GM19023 (cell line): ENCODE measurements around the gene EVPLL.
"Not testable (repeated sequence)": the region's sequence is repeated elsewhere in the genome, so short reads cannot be mapped to it uniquely, and the experiment has no call there.

Source experiments
- ATAC-seq: cut with Tn5 transposase; IDR thresholded peaks from one replicate; pipeline ENCODE4 v1.9.1; 2021; ENCODE audit warnings: mild to moderate bottlenecking, moderate library complexity; ENCODE audit not compliant: unreplicated experiment

EVPLL gene

GRCh38 chr17:18378614-18379013, 1.0 kb downstream of the EVPLL start:
- not testable (repeated sequence) for ATAC-seq

DNA sequence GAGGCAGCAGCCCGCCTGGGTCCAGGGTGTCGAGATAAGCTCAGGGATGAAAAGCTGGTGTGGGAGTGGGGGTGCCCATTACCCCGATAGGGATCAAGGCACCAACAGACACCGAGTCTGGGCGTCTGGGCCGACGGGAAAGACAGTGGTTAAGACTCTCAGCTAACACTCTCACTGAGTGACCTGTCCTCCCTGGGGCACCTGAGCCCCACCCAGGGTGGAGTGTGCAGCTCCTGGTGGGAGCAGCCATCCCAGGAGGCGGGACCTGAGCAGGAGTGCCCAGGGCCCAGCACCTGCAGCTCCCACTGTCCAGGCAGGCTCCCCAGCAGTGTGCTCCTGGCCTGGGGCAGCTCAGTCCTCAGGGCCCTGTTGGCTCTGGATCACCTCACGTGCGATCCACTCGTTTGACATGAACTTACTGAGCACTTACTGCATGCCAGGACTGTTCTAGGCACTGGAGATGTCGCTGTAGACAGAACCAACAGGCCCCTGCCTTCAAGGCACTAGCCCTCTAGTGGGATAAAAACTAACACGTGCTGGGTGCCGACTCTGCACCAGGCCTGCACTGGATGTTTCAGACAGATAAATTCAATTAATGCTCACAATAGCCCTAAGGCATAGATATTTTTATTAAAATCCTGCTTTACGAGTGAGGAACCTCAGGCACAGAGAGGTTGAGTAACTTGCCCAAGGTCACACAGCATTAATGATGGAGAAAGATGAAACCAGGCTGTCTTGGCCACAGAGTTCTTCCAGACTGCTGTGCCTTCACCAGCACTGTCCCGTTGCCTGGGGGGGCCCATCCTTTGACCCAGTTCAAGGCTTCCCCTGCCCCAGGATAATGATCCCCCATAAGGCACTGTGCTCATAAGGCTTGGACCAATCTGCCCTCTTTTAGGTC, 1.9 kb downstream of the EVPLL start:
- no peak for ATAC-seq

DNA sequence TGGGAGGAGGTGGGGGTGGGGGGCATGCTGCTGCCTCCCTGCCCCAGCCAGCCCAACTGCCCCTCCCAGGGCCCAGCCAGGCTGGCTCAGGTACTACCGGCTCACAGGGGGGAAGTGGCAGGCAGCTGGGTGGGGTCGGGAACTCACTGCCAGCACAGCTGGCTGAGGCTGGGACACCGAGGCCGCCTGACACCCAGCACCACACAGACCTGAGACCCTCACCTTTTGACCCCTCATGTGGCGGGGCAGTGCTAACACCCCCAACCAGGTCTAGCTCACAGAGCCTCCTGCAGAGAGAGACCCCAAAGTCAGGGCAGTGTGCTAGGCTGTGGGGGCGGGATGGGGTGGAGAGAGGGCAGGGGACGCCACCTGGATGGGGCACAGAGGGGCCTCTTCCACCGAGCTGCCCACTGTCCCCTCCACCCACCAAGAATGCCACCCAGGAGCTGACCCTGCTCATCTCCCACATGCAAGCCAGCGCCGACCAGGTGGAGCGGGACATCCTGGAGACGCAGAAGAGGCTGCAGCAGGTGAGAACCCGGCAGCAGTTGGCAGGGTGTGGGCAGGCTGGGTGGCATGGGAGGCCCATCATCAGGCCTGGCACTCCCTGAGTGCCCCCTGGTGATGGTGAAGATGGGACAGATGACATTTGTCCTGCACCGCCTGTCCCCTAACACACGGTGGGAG, 3.0 kb downstream of the EVPLL start:
- no peak for ATAC-seq

DNA sequence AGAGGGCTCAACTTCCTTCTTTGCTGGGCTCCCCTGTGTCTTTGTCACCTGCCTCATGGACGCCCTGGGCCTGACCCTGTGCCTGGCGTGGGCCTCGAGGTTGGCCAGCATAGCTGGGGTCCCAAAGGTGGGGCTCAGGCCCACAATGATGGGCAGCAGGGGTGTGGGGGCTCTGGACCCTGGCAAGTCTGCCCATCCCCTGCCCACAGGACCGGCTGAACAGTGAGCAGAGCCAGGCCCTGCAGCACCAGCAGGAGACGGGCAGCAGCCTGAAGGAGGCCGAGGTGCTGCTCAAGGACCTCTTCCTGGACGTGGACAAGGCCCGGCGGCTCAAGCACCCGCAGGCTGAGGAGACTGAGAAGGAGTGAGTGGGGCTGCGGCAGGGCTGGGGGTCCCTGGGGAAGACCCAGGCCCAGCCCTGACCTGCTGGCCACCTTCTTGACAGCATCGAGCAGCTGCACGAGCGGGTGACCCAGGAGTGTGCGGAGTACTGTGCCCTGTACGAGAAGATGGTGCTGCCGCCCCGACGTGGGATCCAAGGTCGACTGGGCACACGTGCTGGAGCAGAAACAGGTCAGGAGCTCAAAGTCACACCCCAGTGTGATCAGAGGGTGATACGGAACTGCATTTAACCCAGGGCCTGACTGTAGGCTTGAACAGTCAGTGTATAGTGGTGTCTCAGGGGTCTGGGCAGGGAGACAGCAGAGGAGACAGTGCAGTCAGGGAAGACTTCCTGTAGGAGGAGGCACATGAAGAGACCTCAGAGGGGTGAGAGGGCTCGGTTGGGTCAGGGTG, 3.8 kb downstream of the EVPLL start:
- ATAC-seq: no peak

- no peak for ATAC-seq
Measured at GRCh38 chr17:18381953-18382245, 4.3 kb downstream of the EVPLL start.

DNA sequence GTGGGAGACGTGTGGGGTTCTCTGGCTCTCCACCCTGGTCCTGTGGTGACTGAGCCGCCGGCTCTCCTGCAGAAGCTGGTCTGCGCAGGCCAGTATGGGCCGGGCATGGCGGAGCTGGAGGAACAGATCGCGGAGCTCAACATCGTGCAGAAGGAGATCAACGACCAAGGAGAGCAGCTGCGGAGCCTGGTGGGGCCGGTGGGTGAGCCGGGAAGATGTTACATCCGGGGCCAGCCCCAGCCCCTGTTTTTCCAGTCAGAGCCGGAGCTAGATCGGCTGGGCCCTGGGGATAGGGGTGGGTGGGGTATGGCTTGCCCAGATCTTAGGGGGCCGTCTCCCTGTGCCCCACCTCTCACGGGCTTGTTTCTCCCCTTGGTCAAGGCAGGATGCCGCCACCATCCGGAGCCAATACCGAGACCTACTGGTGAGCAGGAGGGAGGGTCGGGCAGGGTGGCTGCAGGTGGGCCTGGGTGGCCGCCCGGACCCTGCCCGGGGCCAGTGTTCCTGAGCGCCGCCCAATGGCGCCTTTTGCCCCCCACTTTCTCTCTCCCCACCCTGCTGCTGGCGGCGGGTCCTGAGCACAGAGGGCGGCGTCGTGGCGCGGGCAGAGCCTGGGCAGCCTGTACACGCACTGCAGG, 5.0 kb downstream of the EVPLL start:
- no peak for ATAC-seq

GRCh38 chr17:18383079-18383481, 5.5 kb downstream of the EVPLL start:
- not testable (repeated sequence) for ATAC-seq

- ATAC-seq: not testable (repeated sequence)
Measured at GRCh38 chr17:18384271-18384670, 6.7 kb downstream of the EVPLL start.

DNA sequence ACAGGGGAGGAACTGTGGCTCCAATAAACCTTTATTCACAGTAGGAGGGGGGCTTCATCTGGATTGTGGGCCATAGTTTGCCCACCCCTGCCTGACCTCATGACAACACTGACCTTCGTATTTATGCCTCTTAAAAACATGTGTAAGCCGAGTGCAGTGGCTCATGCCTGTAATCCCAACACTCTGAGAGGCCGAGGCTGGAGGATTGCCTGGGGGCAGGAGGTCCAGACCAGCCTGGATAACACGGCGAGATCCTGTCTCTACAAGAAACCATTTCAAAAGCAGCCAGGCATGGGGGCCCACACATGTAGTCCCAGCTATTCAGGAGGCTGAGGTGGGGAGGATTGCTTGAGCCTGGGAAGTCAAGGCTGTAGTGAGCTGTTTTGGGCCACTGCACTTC, 10.0 kb downstream of the EVPLL start:
- ATAC-seq: not testable (repeated sequence)

DNA sequence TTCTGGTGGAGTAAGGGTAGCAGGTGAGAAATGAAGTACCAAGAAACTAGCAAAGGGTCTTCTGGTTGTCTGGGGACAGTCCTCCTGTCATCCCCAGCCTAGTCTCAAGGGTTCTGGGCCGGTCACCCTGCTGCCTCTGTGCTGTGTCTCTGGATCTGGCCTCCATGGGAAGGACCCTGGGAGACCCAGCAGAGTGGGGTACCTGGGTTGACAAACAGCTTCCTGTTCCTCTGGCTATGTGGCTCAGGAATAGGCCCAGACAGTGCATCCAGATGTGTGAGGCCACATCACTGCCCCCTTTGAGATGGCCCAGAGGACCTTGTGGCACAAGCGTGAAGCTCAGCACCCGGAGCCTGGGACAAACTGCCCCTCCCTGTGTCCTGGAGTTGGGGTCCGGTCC, 10.7 kb downstream of the EVPLL start:
- ATAC-seq: not testable (repeated sequence)

DNA sequence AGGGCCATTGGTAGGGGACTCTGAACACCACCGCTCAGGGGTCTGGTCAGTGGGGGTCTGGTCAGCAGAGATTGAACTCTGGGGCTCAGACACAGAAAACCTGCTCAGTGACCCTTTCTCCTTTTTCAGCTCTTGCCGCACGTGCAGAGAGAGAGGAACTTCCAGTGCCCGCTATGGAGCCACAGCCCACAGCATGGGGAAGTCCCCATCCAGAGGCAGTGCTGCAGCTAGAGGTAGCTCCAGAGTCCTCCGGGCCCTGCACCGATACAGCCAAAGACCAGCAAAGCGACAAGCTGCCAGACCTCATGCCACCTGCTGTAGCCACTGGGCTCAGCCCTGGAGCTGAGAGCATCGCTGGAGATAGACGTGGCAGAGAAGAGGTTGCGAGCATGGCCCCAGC, 11.2 kb downstream of the EVPLL start:
- ATAC-seq: not testable (repeated sequence)

- not testable (repeated sequence) for ATAC-seq
Measured at GRCh38 chr17:18401872-18402590, 24.5 kb downstream of the EVPLL start.

DNA sequence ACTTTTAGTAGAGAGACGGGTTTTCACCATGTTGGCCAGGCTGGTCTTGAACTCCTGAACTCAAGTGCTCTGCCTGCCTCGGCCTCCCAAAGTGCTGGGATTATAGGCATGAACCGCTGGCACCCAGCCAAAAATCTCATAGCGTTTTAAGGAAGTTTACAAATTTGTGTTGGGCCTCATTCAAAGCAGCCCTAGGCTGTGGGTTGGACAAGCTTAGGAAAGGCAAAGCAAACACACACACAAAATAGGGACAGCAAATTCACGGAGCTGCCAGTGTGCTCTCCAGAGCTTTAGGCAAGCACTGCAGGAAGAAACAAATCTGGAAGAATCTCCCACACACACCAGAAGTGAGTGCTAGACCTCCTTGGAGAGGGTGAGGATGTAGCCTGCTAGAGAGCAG, 25.6 kb downstream of the EVPLL start:
- not testable (repeated sequence) for ATAC-seq

GRCh38 chr17:18403604-18404003, 26.0 kb downstream of the EVPLL start:
- ATAC-seq: peak; percentile 58

DNA sequence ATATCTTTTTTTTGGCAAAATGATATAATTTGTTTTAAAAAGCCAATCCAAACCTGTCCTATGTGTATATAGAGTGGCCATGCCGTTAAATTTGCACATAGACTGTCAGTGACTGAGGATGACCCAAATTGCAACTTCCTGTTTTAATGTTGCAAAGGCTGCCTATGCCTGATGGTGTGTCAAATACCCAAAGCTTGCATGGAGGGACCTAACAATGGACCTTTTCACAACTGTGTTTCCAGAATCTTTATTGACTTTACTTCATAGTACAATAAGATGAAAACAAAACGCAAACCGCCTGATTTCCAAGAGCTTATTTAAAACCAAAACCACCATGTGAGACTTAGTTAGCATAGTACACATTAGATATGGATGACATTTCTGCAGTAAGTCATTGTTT, 31.3 kb downstream of the EVPLL start:
- ATAC-seq: not testable (repeated sequence)

DNA sequence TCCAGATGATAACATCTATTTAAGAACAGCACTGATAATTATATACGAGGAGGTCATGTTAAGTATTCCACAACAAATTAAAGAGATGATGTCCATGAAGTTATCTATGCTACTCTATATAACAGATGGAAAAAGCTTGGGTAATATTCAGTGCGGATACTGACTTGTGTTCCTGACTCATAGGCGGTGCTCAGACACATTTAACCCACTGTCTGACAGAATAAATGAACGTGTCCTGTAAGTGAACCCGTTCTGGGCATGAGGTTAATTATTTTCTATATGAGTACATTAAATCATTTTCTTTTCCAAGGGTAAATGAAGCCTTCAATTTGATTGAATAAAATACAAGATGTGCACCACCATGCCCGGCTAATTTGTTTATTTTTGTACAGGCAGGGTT, 31.7 kb downstream of the EVPLL start:
- ATAC-seq: not testable (repeated sequence)

DNA sequence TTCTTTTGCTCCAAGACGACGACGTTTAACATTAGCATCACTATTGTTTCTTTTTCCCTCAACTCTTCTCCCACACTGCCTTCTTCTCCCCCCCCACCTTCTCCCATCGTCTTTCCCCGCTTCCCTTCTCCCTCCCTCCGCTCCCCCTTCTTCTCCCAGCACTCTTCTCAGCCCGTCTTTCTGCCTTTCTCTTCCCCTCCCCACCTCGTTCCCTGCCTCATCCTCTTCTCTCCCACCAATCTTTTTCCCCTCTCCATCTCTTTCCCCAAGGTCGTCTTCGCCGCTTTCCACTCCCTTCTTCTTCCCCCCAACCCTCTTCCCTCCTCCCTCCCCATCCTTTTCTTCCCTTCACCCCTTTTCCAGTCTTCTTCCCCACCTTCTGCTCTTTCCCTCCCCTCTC, 33.2 kb downstream of the EVPLL start:
- ATAC-seq: not testable (repeated sequence)

- ATAC-seq: peak; percentile 14
Measured at GRCh38 chr17:18411377-18411864, 33.8 kb downstream of the EVPLL start.

- peak; percentile 77 for ATAC-seq
Measured at GRCh38 chr17:18412001-18412538, 34.5 kb downstream of the EVPLL start.

DNA sequence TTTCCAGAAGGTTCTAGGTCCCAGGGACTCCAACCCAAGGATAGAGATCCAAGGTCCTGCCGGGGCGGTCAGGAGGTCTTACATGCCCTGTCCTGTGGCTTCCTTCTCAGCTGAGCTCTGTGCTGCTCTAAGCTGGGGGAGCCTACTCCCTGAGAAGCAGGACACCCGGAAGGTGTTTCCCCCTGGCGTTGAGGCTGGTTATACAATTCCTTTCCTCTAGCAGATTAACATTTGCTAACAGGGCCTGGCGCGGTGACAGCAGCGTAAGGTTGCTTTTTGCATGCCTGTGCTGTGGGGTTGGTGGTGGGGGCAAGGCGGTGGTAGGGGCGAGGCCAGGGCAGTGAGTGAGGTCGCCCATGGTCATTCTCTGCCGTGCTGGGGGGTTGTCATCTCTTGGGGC, 43.9 kb downstream of the EVPLL start:
- not testable (repeated sequence) for ATAC-seq
